Choroid plexus epithelial cell (primary cell): ENCODE results near the gene CDH11.

ENCODE experiments used
- DNase-seq: peaks from one replicate; pipeline ENCODE4 v3.0.0-alpha.2; 2010; ENCODE audit warnings: low read depth
- H3K4me3 ChIP-seq: 2 replicates; pipeline ENCODE4 v1.5.1; 2011; ENCODE audit warnings: low read depth, mild to moderate bottlenecking, control low read depth, low read length, moderate library complexity
- CTCF ChIP-seq: conservative IDR thresholded peaks from 2 replicates; pipeline ENCODE4 v1.5.1; 2011; ENCODE audit warnings: low read depth, mild to moderate bottlenecking, control low read depth, inconsistent platforms, low read length, moderate library complexity

The CDH11 gene

GRCh38 chr16:65105171-65105570 is 16.7 kb downstream of the CDH11 start:
- TF ChIP-seq CTCF, result no peak
- no peak for DNase-seq

GRCh38 chr16:65104471-65104870 is 17.4 kb downstream of the CDH11 start:
- H3K4me3 ChIP-seq, result no peak overlapping the region
- DNase-seq, result no peak
- TF ChIP-seq CTCF, result no peak

More at GRCh38 chr16:65105171-65105570, 16.7 kb downstream of the CDH11 start:
- H3K4me3 ChIP-seq, result no peak overlapping the region

- no peak overlapping the region for H3K4me3 ChIP-seq
- no peak for TF ChIP-seq CTCF
- no peak for DNase-seq
These were observed 19.5 kb downstream of the CDH11 start for GRCh38 chr16:65102326-65102725.

- DNase-seq, result no peak
- no peak for TF ChIP-seq CTCF
- no peak overlapping the region for H3K4me3 ChIP-seq
These were observed 20.9 kb downstream of the CDH11 start for GRCh38 chr16:65101009-65101408.

GRCh38 chr16:65099607-65100006 is 22.3 kb downstream of the CDH11 start:
- no peak overlapping the region for H3K4me3 ChIP-seq
- TF ChIP-seq CTCF, result no peak
- DNase-seq, result no peak

GRCh38 chr16:65098916-65099315 is 22.9 kb downstream of the CDH11 start:
- no peak for DNase-seq
- TF ChIP-seq CTCF, result no peak

GRCh38 chr16:65097296-65097695 is 24.6 kb downstream of the CDH11 start:
- H3K4me3 ChIP-seq, result no peak overlapping the region
- DNase-seq, result no peak
- TF ChIP-seq CTCF, result no peak

More at GRCh38 chr16:65098916-65099315, 22.9 kb downstream of the CDH11 start:
- H3K4me3 ChIP-seq, result no peak overlapping the region
